SK-N-MC (cell line): Measurements from ENCODE around the gene ASPM.

Experiments used
- EZH2 ChIP-seq: fragments of 200-600 bp; sonication (generic); IDR thresholded peaks from one replicate; pipeline ENCODE4 v1.6.1; 2017; ENCODE audit warnings: antibody characterized with exemption
- FOXP2 ChIP-seq: optimal IDR thresholded peaks from 2 replicates; pipeline ENCODE3; 2011; ENCODE audit warnings: mild to moderate bottlenecking, moderate library complexity; ENCODE audit not compliant: insufficient read depth; ENCODE audit errors: extremely low read length, control extremely low read depth
- POLR2AphosphoS5 ChIP-seq: IDR thresholded peaks from 2 replicates; pipeline ENCODE4 v1.6.1; 2012; ENCODE audit warnings: mild to moderate bottlenecking, low read depth, low read length, borderline replicate concordance

DNA sequence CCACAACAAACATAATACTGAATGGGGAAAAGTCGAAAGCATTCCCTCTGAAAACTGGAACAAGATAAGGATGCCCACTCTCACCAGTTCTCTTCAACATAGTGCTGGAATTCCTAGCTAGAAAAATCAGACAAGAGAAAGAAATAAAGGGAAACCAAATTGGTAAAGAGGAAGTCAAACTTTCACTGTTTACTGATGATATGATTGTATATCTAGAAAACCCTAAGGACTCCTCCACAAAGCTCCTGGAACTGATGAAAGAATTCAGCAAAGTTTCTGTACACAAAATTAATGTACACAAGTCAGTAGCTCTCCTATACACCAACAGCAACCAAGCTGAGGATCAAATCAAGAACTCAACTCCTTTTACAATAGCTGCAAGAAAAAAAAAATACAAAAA lies 72.5 kb downstream of the ASPM start:
- TF ChIP-seq FOXP2 (no peak), EZH2 (no peak), POLR2AphosphoS5 (no peak)
